Fibroblast of mammary gland (primary cell): ENCODE measurements around the gene POU3F1.
A peak's percentile ranks its signal among the peaks of the same experiment; 100 is the strongest.

Experiments
- DNase-seq: peaks from one replicate; pipeline ENCODE4 v3.0.0-alpha.2; 2010; ENCODE audit warnings: low read depth
- H3K4me3 ChIP-seq: 2 replicates; pipeline ENCODE4 v1.5.1; 2011; ENCODE audit warnings: low read depth, mild to moderate bottlenecking, low read length, moderate library complexity; ENCODE audit not compliant: control insufficient read depth
- TF ChIP-seq, protein P1 (sequence below): conservative IDR thresholded peaks from 2 replicates; pipeline ENCODE4 v1.5.1; 2011; ENCODE audit warnings: low read depth, low read length, inconsistent platforms; ENCODE audit not compliant: control insufficient read depth, insufficient read depth

The POU3F1 gene

GRCh38 chr1:38068980-38069340 is 22.4 kb upstream of the POU3F1 start:
- DNase-seq, result no peak
- TF ChIP-seq, protein P1, sequence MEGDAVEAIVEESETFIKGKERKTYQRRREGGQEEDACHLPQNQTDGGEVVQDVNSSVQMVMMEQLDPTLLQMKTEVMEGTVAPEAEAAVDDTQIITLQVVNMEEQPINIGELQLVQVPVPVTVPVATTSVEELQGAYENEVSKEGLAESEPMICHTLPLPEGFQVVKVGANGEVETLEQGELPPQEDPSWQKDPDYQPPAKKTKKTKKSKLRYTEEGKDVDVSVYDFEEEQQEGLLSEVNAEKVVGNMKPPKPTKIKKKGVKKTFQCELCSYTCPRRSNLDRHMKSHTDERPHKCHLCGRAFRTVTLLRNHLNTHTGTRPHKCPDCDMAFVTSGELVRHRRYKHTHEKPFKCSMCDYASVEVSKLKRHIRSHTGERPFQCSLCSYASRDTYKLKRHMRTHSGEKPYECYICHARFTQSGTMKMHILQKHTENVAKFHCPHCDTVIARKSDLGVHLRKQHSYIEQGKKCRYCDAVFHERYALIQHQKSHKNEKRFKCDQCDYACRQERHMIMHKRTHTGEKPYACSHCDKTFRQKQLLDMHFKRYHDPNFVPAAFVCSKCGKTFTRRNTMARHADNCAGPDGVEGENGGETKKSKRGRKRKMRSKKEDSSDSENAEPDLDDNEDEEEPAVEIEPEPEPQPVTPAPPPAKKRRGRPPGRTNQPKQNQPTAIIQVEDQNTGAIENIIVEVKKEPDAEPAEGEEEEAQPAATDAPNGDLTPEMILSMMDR, result no peak
- H3K4me3 ChIP-seq, result no peak overlapping the region

- TF ChIP-seq, protein P1, result no peak
- DNase-seq, result no peak
- no peak overlapping the region for H3K4me3 ChIP-seq
These were observed 21.8 kb upstream of the POU3F1 start for GRCh38 chr1:38068220-38068979.

- H3K4me3 ChIP-seq, result no peak overlapping the region
These were observed 17.8 kb upstream of the POU3F1 start for GRCh38 chr1:38064197-38064903.

GRCh38 chr1:38063616-38064015 is 17.0 kb upstream of the POU3F1 start:
- no peak overlapping the region for H3K4me3 ChIP-seq
- no peak for DNase-seq
- TF ChIP-seq, protein P1, result no peak

More at GRCh38 chr1:38064197-38064903, 17.8 kb upstream of the POU3F1 start:
- TF ChIP-seq, protein P1, result no peak
- peak; percentile 82 for DNase-seq

- H3K4me3 ChIP-seq, result no peak overlapping the region
- TF ChIP-seq, protein P1, result no peak
- DNase-seq, result no peak
These were observed 16.0 kb upstream of the POU3F1 start for GRCh38 chr1:38062361-38063288.

DNA sequence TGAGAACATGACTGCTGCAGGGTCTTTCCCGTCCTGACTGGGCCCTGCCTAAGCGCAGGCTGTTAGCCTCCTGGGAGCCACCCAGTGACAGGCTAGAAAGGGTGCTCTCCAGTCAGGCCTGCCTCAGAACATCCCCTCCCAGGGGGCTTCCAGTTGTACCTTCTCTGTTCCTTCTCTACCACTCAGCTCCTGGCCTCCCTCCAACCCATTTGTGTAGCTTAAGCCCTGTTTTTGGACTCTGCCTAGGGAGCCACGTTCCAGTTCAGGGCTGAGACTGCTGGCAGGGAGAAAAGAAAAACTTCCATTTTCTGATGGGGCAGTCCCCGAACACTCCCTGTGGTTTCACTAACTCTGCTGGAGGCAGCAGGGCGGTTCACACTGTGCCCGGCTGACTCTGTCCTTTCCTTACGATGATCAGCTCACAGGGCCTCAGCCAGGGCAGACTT is 15.3 kb upstream of the POU3F1 start:
- TF ChIP-seq, protein P1, result no peak
- DNase-seq, result no peak
- no peak overlapping the region for H3K4me3 ChIP-seq
